GM19193 (cell line): Measurements from ENCODE around the gene CHTOP.

Source experiments
- POLR2A ChIP-seq: IDR thresholded peaks from 4 replicates; pipeline ENCODE4 v1.6.1; 2011; ENCODE audit not compliant: insufficient read depth, insufficient read length; ENCODE audit errors: extremely low read depth

Gene CHTOP, protein sequence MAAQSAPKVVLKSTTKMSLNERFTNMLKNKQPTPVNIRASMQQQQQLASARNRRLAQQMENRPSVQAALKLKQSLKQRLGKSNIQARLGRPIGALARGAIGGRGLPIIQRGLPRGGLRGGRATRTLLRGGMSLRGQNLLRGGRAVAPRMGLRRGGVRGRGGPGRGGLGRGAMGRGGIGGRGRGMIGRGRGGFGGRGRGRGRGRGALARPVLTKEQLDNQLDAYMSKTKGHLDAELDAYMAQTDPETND

DNA sequence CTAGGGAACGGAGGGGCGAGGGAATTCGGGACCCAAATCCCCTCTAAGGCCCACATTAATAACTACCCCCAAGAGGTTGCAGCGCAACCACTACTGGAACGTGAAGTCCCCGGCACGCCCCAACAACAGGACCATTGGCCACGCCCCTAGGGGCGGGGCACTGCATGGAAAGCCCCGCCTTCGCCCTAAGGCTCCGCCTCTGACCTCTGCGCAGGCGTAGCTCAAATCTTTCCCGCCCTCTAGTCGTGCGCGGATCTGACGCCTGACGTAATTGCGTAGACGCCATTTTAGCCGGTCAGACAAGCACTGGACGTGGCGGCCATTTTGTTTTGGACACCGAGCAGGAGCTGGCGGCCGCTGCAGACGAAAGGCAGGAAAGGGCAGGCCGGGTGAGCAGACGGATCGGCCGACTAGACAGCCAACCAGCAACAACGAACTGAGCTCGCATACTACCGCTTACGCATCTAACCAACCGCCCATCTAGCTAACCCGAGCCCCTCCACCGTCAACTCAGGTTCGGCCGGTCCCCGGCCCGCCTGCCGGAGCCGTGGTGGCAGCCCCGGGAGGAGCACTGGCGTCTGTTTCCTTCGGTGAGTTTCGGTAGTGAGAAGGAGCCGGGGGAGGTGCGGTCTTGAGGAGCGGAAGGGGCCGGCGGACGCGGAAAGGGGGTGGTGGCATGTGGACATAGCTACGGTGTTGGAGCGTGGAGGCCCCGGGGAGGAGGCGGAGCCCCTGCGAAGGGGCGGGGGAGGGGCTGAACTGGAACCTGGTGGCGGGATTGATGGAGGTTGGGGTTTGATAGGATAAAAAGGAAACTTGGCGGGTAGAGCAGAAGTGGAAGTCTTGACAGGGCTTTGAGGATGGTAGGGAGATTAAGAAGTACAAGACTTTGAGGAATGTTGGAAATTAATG lies at the start of gene CHTOP:
TSS of gene CHTOP (plus strand) at position 313 of the 912 bp plus-strand sequence. CDS start 2,523 bp downstream, outside the sequence.
- peak; percentile 97 for TF ChIP-seq POLR2A

DNA sequence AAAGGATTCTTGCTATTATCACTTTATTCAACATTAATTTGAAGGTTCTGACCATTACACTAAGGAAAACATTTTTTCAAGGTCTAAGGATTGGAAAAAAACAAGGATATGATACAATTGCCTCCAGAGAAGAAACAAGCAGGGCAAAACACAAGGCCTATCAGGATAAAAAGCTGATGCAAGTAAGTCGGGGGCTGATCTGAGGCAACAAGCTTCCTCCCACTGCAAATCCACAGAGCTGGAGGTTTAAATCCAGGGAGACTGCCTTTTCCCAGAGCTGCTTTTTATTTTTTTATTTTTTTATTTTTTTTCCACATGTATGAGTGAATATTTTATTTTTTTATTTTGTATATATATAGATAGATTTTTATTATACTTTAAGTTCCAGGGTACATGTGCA lies 48.9 kb upstream of the CHTOP start:
- TF ChIP-seq POLR2A: no peak

DNA sequence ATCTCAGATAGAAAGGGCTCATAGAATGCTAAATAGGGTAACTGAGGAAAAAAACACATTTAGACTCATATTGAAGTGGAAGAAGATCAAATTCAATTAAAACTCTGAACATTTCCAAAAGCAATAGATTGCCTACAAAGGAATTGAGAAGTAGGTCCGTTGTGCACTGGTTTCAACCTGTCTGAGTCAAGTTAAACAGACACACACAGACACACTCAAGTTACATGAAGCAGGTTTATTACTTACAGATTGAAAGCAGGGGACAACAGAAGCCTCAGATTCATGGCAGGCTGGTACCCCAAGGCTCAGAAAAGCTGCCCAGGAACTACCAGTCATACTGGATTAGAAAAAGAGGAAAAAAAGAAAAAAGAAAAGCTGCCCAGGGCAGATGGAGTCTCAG lies 47.5 kb upstream of the CHTOP start:
- TF ChIP-seq POLR2A: no peak

DNA sequence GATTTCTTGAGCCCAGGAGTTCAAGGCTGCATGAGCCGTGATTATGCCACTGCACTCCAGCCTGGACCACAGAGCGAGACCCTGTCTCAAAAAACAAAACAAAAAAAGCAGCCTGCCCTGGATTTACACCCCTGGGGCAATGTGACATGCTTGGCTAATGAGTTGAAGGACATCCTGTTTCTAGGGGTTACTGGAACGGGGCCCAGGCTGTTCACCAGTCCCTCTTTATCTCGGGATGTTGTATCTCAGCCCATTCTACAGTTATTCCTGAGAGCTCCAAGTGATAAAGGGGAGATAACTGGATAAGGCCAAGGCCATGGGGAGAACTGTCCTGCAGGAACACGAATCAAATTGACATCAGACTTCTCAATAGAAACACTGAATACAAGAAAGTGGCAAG lies 46.6 kb upstream of the CHTOP start:
- no peak for TF ChIP-seq POLR2A

DNA sequence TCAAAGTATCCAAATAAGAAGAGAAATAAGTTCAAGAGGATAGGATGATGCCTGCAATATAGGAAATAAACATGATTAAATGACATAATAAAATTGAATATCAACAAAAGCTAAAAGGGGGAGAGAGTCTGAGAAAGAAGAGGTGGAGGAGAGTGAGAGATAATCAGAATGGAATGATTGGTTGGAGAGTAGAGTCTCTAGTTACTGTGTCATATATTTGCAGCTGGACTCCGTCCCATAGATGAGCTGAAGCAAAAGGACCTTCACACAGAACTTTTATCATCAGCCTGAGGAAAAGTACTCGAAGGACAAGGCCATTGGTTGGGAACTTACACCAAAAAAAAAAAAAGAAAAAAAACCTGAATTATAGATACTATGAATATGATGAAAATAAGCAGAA lies 45.4 kb upstream of the CHTOP start:
- no peak for TF ChIP-seq POLR2A

DNA sequence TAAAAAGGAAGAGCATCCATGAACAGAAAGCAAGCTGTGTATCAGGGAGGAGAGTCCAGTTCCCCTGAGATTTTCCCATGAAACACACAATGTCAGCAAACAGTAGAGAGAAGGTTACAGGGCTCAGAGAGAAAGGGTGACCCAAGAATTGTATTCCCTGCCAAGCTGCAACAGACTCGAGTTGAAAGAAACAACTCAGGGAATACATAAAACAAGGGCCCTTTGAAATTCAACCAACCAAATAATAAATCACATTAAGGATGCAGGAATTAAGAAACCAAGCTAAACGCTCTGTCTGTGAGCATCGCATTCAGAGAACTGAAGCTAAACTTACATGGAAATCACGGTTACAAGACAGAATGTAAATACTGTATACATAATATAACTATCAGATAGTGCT lies 41.1 kb upstream of the CHTOP start:
- TF ChIP-seq POLR2A: no peak

DNA sequence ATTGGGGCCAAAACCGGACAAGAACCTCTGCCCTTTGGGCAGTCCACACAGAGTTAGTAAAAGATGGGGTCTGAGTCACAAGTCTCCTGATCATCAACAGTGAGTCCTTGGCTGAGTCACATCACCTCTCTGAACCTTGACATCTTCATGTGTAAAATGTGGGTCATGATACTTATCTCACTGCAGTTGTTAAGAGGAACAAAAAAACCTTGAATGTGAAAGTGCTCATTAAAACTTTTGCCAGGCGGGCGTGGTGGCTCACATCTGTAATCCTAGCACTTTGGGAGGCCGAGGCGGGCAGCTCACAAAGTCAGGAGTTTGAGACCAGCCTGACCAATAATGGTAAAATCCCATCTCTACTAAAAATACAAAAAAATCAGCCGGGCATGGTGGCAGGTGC lies 36.7 kb upstream of the CHTOP start:
- no peak for TF ChIP-seq POLR2A

DNA sequence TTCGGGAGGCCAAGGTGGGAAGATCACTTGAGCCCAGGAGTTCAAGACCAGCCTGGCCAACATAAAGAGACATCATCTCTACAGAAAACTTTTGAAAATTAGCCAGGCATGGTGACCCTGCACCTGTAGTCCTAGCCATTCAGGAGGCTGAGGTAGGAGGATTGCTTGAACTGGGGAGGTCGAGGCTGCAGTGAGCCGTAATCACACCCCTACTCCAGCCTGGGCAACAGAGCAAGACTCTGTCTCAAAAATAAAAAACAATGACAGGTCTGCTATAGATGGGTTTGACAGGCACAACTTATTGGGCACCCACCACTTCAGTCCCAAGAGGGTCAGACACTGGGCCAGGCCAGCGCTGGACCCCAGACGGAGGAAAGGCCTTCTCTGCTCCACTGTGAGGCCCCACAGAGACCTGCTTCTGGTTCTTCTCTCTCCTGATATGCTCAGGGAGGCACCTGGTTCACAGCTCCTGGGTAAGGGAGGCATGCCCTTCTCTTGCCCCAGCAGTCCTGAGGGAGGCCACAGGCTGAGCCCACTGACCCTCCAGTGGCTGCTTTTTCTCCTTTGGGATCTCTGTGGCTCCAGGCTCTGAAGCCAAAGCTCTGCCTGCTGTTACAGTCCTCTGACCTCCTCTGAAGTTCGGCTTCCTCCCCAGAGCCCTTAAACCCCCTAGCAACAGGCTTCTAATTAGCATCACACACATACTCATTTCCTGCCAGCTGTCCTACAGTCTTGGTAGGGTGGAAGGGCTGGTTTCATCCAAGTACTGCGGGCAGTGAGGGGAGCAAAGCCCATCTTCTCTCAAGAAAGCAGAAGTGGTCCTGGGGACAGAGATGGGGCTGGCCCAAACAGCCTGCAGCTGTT lies 35.3 kb upstream of the CHTOP start:
- TF ChIP-seq POLR2A: peak; percentile 65

DNA sequence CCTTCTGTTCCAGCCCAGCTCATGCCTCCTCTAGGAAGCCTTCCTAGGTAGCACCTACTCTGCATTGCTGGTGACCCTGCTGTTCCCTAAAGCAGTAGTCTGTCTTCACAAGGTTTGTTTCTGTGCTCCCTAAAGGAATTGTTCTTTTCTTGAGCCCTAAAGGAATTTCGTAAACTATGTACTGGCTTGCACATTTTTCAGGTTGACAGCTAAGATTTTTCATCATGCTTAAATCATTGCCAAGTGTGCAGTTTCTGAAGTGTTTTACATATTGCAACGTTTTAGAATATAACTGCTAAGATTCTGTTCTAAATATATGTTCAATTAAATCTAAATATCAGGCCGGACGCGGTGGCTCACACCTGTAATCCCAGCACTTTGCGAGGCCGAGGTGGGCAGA lies 34.0 kb upstream of the CHTOP start:
- TF ChIP-seq POLR2A: no peak

DNA sequence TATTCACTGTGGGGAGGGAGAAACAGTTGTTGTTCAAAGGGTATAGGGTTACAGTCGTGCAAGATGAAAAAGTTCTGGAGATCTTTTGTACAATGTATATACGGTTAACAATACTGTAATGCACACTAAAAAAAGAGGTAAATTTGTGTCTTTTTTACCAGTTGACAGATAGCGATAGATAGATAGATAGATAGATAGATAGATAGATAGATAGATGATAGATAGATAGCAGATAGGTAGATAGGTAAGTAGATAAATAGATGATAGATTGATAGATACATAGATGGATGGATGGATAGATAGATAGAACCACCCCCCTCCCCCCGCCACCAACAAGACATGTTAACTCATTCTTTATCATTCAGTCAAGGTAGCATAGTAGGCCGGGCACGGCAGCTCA lies 31.1 kb upstream of the CHTOP start:
- TF ChIP-seq POLR2A: no peak

DNA sequence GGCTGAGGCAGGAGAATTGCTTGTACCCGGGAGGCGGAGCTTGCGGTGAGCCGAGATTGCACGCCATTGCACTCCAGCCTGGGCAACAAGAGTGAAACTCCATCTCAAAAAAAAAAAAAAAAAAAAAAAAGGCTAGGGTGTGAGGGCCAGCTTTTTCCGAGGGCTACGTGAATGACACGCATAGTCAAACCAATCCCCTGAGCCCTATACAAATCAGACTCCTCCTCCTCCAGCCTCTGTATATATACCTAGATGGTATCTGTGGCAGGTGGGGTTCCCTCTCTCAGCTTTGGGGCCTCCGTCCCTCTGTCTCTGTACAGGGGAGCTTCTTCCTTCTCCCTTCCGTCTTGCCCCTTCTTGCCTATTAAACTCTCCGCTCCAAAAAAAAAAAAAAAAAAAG lies 27.7 kb upstream of the CHTOP start:
- TF ChIP-seq POLR2A: no peak

DNA sequence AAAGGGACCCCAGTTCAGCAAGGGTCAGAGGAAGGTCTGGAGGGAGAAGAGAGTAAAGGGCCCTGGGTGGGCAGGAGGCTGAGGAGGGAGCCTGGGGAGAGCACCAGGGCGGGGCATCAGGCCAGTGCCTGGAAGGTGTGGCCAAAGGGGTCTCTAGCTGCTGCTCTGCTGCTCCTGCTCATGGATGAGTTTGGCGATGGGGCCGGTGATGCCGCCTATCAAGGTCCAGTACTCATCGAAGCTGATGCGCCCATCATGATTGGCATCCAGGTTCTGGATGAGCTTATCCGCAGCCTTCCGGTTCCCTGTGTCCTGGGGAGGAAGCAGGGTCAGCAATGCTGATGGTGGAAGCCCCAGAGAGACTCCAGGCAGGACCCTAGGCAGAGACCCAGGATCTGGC lies 26.5 kb upstream of the CHTOP start:
- no peak for TF ChIP-seq POLR2A

DNA sequence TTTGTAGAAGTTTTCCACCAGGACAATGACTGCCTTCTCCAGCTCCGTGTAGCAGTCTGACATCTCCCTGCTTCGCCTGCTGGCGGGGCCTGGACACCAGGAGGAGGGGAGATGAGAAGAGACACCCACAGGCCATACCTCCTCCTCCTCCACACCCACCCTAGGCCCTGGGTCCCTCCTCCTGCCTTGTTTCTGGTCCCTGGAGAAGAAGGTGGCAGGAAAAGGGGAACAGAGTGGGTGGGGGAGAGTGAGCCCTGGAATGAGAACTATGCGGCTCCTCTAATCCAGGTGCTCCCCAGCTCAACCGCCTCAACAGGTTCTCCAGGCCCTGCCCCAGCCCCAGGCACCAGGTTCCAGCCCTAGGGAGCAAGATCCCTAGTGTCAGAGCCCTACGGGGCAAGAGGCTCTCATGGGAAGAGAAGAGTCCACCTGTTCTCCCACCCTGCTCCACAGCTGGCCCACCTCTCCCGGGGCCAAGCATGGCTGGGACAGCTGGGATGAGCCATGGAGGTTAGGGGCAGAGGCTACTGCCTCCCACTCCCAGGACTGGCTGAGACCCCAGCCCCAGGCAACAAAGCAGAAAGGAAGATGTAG lies 25.7 kb upstream of the CHTOP start:
- no peak for TF ChIP-seq POLR2A

DNA sequence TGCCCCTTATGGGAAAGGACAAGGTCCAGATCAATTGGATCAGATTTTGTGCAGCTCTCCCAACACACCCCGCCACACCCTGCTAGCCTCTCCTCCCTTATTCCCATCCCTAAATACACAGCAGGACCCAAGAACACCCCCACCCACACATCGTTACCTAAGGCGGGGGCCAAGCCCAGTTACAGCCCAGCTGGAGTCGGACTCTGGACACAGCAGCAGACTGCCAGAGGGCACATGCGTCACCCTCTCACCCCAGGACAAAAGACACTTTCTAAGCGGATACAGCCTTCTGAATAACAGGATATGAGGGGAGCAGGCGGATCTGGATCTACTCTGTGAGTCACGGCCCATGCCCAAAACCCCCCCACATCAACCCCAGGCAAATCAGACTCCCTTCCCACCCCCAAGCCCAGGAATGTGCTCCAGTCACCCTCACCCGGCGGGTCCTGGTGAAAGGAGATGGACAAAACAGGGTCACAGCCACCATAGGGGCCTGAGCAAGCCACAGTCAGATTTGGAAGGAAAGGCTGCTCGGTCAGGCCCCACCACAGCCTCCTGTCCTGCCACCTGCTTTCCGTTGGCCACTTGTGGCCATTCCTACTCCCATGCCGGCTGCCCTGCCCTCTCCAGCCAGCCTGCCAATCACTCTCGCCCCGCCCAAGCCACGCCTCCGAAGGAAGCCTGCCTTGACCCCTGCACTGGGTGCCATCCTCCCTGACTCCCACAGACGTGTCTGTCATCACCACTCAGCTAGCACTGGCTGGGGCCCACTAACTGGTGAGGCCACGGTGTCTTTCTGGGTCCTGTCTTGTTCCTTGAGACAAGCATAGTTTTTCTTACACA lies 24.9 kb upstream of the CHTOP start:
- TF ChIP-seq POLR2A: no peak
